ENCODE results near the gene CKS1B. TPM values are rescaled to one million over a fixed set of nuclear protein-coding genes. Genes with fewer than 3 reads are reported as not detected.

The CKS1B gene
- polyA plus RNA-seq, 1 donor from 2014 or later = 29.0 TPM

- Histone ChIP-seq H3K9me3 (ENCODE audit: low read length) (no peaks in the 10 kb centered on the region), H3K9me2 (ENCODE audit: insufficient read depth, low read length) (no peaks in the 10 kb centered on the region), H3K27me3 (ENCODE audit: insufficient read depth, low read depth, low read length) (no peaks in the 10 kb centered on the region), H3K4me2 (ENCODE audit: low read length) (peak overlapping the region; percentile 80), H3K27ac (ENCODE audit: low read length) (peak overlapping the region; percentile 95), H4K20me1 (ENCODE audit: insufficient read depth) (no peaks in the 10 kb centered on the region), H3K36me3 (ENCODE audit: insufficient read depth, low read length) (no peaks in the 10 kb centered on the region), H3F3A (ENCODE audit: insufficient read depth, low read length, poor library complexity, severe bottlenecking) (no peaks in the 10 kb centered on the region), H3K4me3 (ENCODE audit: low read length) (peak overlapping the region; percentile 98), H3K9ac (ENCODE audit: low read length) (peak overlapping the region; percentile 98), H2AFZ (ENCODE audit: low read depth, low read length) (peak overlapping the region; percentile 93), H3K79me2 (replicated peaks; ENCODE audit: insufficient read depth, low read length) (peaks cover 24% of the 10 kb centered on the region)
- no peak for TF ChIP-seq SMC3 (conservative IDR thresholded peaks at IDR 0.05; ENCODE audit: poor library complexity)
- no peak for TF ChIP-seq REST (IDR thresholded peaks at IDR 0.05; ENCODE audit: borderline replicate concordance)
- TF ChIP-seq POLR2AphosphoS5 (IDR thresholded peaks at IDR 0.05) = no peak
- no peak for TF ChIP-seq RAD21 (conservative IDR thresholded peaks at IDR 0.05)
- TF ChIP-seq MXI1 (conservative IDR thresholded peaks at IDR 0.05; ENCODE audit: poor library complexity, severe bottlenecking) = no peak
- no peak for TF ChIP-seq TAF1 (IDR thresholded peaks at IDR 0.05; ENCODE audit: low read depth)
- no peak for TF ChIP-seq EZH2 (IDR thresholded peaks at IDR 0.05; ENCODE audit: borderline replicate concordance, insufficient read depth, low read length, poor library complexity, severe bottlenecking)
Measured at GRCh38 chr1:154962795-154963330, 11.6 kb upstream of the CKS1B start.

GRCh38 chr1:154963643-154964042 is 10.8 kb upstream of the CKS1B start:
- no peaks in the 10 kb centered on the region for H3K9me3 ChIP-seq (ENCODE audit: low read length)
- H4K20me1 ChIP-seq (ENCODE audit: insufficient read depth) = no peaks in the 10 kb centered on the region
- H3K4me3 ChIP-seq (ENCODE audit: low read length) = no peak overlapping the region
- no peak overlapping the region for H3K4me2 ChIP-seq (ENCODE audit: low read length)
- H3K9ac ChIP-seq (ENCODE audit: low read length) = no peak overlapping the region
- no peak overlapping the region for H3K27ac ChIP-seq (ENCODE audit: low read length)
- TF ChIP-seq EP300 (conservative IDR thresholded peaks at IDR 0.05; ENCODE audit: poor library complexity, severe bottlenecking) (no peak), TAF1 (IDR thresholded peaks at IDR 0.05; ENCODE audit: low read depth) (no peak), MXI1 (conservative IDR thresholded peaks at IDR 0.05; ENCODE audit: poor library complexity, severe bottlenecking) (no peak), SMC3 (conservative IDR thresholded peaks at IDR 0.05; ENCODE audit: poor library complexity) (no peak), REST (IDR thresholded peaks at IDR 0.05; ENCODE audit: borderline replicate concordance) (no peak), CTCF (IDR thresholded peaks at IDR 0.05; ENCODE audit: poor library complexity, severe bottlenecking) (no peak), EZH2 (IDR thresholded peaks at IDR 0.05; ENCODE audit: borderline replicate concordance, insufficient read depth, low read length, poor library complexity, severe bottlenecking) (no peak)
- H3K27me3 ChIP-seq (ENCODE audit: insufficient read depth, low read depth, low read length) = no peaks in the 10 kb centered on the region
- H3F3A ChIP-seq (ENCODE audit: insufficient read depth, low read length, poor library complexity, severe bottlenecking) = no peaks in the 10 kb centered on the region
- H3K36me3 ChIP-seq (ENCODE audit: insufficient read depth, low read length) = no peaks in the 10 kb centered on the region
- H3K79me2 ChIP-seq (replicated peaks; ENCODE audit: insufficient read depth, low read length) = peaks cover 24% of the 10 kb centered on the region
- H2AFZ ChIP-seq (ENCODE audit: low read depth, low read length) = no peak overlapping the region
- no peaks in the 10 kb centered on the region for H3K9me2 ChIP-seq (ENCODE audit: insufficient read depth, low read length)
